Measurements from ENCODE around the gene LRRTM3.
A peak's percentile ranks its signal among the peaks of the same experiment; 100 is the strongest.

LRRTM3 gene

DNA sequence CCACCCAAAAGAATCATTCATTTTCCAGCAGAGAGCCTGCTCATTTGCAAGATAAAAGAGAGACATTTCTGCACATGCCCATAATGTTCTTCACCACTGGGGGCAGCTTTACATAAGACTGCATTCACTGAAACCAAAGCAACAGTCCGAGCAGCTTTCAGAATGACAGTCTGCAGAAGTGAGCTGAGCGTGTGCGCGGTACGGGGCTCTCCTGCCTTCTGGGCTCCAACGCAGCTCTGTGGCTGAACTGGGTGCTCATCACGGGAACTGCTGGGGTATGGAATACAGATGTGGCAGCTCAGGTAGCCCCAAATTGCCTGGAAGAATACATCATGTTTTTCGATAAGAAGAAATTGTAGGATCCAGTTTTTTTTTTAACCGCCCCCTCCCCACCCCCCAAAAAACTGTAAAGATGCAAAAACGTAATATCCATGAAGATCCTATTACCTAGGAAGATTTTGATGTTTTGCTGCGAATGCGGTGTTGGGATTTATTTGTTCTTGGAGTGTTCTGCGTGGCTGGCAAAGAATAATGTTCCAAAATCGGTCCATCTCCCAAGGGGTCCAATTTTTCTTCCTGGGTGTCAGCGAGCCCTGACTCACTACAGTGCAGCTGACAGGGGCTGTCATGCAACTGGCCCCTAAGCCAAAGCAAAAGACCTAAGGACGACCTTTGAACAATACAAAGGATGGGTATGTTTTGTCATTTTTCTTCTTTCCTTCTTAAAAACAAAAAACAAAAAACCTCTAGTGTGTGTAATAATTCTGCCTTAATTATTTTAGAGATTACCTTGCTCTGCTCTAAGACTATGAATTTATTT lies at the start of gene LRRTM3:
Gene LRRTM3 (plus strand): TSS at position 141 of the 820 bp plus-strand sequence.
- TF ChIP-seq, protein P1, sequence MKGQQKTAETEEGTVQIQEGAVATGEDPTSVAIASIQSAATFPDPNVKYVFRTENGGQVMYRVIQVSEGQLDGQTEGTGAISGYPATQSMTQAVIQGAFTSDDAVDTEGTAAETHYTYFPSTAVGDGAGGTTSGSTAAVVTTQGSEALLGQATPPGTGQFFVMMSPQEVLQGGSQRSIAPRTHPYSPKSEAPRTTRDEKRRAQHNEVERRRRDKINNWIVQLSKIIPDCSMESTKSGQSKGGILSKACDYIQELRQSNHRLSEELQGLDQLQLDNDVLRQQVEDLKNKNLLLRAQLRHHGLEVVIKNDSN (IDR thresholded peaks at IDR 0.05), result 0 out of 2 replicates have a peak, but pooled peaks have one; percentile 8
- peak; percentile 59 for TF ChIP-seq RAD21 (IDR thresholded peaks at IDR 0.05; ENCODE audit: low read depth)
- no peak for TF ChIP-seq YY1 (IDR thresholded peaks at IDR 0.05; ENCODE audit: low read depth)

DNA sequence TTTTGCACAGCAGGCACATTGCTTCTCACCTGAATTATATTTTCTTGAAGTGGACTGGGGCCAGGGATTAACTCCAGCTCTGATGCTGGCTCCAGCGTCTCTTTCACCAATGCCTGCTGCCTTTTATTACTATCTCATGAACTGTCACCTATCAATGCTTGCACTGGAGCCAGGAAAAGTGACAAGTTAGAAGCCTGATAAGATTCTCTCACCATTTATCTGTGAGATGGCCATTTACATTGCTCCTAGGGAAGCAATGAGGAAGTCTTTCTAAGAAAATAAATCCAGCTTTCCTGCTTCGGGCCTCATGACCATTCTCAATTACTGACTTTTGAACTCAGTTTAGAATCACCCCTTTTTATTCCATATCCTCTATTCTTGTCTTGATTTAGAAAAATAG lies 48.5 kb upstream of the LRRTM3 start:
- TF ChIP-seq TAF1 (IDR thresholded peaks at IDR 0.05; ENCODE audit: low read depth), result no peak
- no peak for TF ChIP-seq NFIC (IDR thresholded peaks at IDR 0.05)
- TF ChIP-seq, protein P2, sequence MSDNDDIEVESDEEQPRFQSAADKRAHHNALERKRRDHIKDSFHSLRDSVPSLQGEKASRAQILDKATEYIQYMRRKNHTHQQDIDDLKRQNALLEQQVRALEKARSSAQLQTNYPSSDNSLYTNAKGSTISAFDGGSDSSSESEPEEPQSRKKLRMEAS (IDR thresholded peaks at IDR 0.05), result no peak
- TF ChIP-seq RAD21 (IDR thresholded peaks at IDR 0.05; ENCODE audit: low read depth), result no peak
- no peak for TF ChIP-seq ZBTB7A (IDR thresholded peaks at IDR 0.05; ENCODE audit: low read depth)
- TF ChIP-seq, protein P3, sequence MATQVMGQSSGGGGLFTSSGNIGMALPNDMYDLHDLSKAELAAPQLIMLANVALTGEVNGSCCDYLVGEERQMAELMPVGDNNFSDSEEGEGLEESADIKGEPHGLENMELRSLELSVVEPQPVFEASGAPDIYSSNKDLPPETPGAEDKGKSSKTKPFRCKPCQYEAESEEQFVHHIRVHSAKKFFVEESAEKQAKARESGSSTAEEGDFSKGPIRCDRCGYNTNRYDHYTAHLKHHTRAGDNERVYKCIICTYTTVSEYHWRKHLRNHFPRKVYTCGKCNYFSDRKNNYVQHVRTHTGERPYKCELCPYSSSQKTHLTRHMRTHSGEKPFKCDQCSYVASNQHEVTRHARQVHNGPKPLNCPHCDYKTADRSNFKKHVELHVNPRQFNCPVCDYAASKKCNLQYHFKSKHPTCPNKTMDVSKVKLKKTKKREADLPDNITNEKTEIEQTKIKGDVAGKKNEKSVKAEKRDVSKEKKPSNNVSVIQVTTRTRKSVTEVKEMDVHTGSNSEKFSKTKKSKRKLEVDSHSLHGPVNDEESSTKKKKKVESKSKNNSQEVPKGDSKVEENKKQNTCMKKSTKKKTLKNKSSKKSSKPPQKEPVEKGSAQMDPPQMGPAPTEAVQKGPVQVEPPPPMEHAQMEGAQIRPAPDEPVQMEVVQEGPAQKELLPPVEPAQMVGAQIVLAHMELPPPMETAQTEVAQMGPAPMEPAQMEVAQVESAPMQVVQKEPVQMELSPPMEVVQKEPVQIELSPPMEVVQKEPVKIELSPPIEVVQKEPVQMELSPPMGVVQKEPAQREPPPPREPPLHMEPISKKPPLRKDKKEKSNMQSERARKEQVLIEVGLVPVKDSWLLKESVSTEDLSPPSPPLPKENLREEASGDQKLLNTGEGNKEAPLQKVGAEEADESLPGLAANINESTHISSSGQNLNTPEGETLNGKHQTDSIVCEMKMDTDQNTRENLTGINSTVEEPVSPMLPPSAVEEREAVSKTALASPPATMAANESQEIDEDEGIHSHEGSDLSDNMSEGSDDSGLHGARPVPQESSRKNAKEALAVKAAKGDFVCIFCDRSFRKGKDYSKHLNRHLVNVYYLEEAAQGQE (IDR thresholded peaks at IDR 0.05; ENCODE audit: low read depth), result no peak
- no peak for TF ChIP-seq TCF12 (IDR thresholded peaks at IDR 0.05; ENCODE audit: low read depth)
- no peak for TF ChIP-seq EP300 (IDR thresholded peaks at IDR 0.05; ENCODE audit: borderline replicate concordance)
- TF ChIP-seq YY1 (IDR thresholded peaks at IDR 0.05; ENCODE audit: low read depth), result no peak
- no peak for TF ChIP-seq TEAD4 (IDR thresholded peaks at IDR 0.05)
- no peak for TF ChIP-seq FOXM1 (IDR thresholded peaks at IDR 0.05; ENCODE audit: borderline replicate concordance, low read depth)
- TF ChIP-seq EGR1 (IDR thresholded peaks at IDR 0.05), result no peak
- no peak for TF ChIP-seq CEBPB (IDR thresholded peaks at IDR 0.05)
- TF ChIP-seq, protein P1 (IDR thresholded peaks at IDR 0.05), result no peak
- TF ChIP-seq CREB1 (IDR thresholded peaks at IDR 0.05; ENCODE audit: low read depth), result no peak

DNA sequence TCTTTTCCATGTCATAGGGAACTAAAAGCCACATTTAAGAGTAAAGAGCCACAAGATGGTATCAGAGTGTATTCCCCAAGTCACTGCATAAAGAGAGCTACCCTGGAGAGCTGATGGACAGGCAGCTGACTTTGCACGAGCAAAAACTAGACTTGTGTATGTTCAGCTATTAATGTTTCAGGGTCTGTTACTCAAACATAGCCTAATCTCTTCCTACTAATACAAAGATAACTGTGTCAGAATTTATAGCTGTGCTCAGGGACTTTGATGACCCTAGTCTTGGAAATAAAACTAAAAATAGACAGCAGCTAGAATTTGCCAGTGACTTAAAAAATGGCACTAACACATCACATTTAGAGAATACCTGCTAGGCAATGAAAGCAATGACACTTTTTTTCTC lies 45.5 kb upstream of the LRRTM3 start:
- TF ChIP-seq TAF1 (IDR thresholded peaks at IDR 0.05; ENCODE audit: low read depth), result no peak
- TF ChIP-seq CREB1 (IDR thresholded peaks at IDR 0.05; ENCODE audit: low read depth), result no peak
- no peak for TF ChIP-seq CEBPB (IDR thresholded peaks at IDR 0.05)
- no peak for TF ChIP-seq RAD21 (IDR thresholded peaks at IDR 0.05; ENCODE audit: low read depth)
- no peak for TF ChIP-seq YY1 (IDR thresholded peaks at IDR 0.05; ENCODE audit: low read depth)
- TF ChIP-seq NFIC (IDR thresholded peaks at IDR 0.05), result no peak
- TF ChIP-seq EP300 (IDR thresholded peaks at IDR 0.05; ENCODE audit: borderline replicate concordance), result no peak
- TF ChIP-seq TCF12 (IDR thresholded peaks at IDR 0.05; ENCODE audit: low read depth), result no peak
- TF ChIP-seq, protein P2 (IDR thresholded peaks at IDR 0.05), result no peak
- TF ChIP-seq, protein P3 (IDR thresholded peaks at IDR 0.05; ENCODE audit: low read depth), result no peak
- TF ChIP-seq TEAD4 (IDR thresholded peaks at IDR 0.05), result no peak
- no peak for TF ChIP-seq ZBTB7A (IDR thresholded peaks at IDR 0.05; ENCODE audit: low read depth)
- TF ChIP-seq EGR1 (IDR thresholded peaks at IDR 0.05), result no peak
- TF ChIP-seq, protein P1 (IDR thresholded peaks at IDR 0.05), result no peak
- TF ChIP-seq FOXM1 (IDR thresholded peaks at IDR 0.05; ENCODE audit: borderline replicate concordance, low read depth), result no peak

DNA sequence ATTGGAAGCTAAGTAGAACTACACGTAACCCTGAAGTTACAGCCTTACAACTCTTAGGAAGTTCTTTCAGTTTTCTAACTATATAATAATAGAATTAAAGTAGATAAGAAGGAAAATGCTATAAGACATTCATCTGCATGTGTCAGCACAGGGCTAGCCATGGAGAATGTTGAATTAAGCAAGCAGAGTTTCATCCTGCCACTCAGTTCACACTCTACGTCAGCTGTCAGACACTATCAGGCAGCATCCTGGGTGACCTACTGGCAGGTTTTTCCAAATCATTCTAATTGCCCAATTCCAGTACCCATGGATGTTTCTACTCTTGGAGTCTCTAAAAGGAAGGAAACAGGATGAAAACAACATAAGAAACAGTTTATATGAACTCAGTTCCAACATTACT lies 45.0 kb upstream of the LRRTM3 start:
- TF ChIP-seq, protein P1 (IDR thresholded peaks at IDR 0.05), result no peak
- no peak for TF ChIP-seq CREB1 (IDR thresholded peaks at IDR 0.05; ENCODE audit: low read depth)
- no peak for TF ChIP-seq TCF12 (IDR thresholded peaks at IDR 0.05; ENCODE audit: low read depth)
- no peak for TF ChIP-seq NFIC (IDR thresholded peaks at IDR 0.05)
- no peak for TF ChIP-seq TEAD4 (IDR thresholded peaks at IDR 0.05)
- TF ChIP-seq CEBPB (IDR thresholded peaks at IDR 0.05), result no peak
- TF ChIP-seq FOXM1 (IDR thresholded peaks at IDR 0.05; ENCODE audit: borderline replicate concordance, low read depth), result no peak
- TF ChIP-seq, protein P2 (IDR thresholded peaks at IDR 0.05), result no peak
- no peak for TF ChIP-seq YY1 (IDR thresholded peaks at IDR 0.05; ENCODE audit: low read depth)
- no peak for TF ChIP-seq TAF1 (IDR thresholded peaks at IDR 0.05; ENCODE audit: low read depth)
- TF ChIP-seq, protein P3 (IDR thresholded peaks at IDR 0.05; ENCODE audit: low read depth), result no peak
- no peak for TF ChIP-seq EP300 (IDR thresholded peaks at IDR 0.05; ENCODE audit: borderline replicate concordance)
- TF ChIP-seq RAD21 (IDR thresholded peaks at IDR 0.05; ENCODE audit: low read depth), result no peak
- TF ChIP-seq ZBTB7A (IDR thresholded peaks at IDR 0.05; ENCODE audit: low read depth), result no peak
- TF ChIP-seq EGR1 (IDR thresholded peaks at IDR 0.05), result no peak
